Ecto neural progenitor cell (in vitro differentiated cells): ENCODE measurements around the gene TMED7.
"Not testable (repeated sequence)": the region's sequence is repeated elsewhere in the genome, so short reads cannot be mapped to it uniquely, and the experiment has no call there.

ENCODE experiments used
- DNase-seq: peaks from one replicate; pipeline ENCODE4 v3.0.0-alpha.2; 2018; ENCODE audit warnings: low spot score

TMED7 gene

DNA sequence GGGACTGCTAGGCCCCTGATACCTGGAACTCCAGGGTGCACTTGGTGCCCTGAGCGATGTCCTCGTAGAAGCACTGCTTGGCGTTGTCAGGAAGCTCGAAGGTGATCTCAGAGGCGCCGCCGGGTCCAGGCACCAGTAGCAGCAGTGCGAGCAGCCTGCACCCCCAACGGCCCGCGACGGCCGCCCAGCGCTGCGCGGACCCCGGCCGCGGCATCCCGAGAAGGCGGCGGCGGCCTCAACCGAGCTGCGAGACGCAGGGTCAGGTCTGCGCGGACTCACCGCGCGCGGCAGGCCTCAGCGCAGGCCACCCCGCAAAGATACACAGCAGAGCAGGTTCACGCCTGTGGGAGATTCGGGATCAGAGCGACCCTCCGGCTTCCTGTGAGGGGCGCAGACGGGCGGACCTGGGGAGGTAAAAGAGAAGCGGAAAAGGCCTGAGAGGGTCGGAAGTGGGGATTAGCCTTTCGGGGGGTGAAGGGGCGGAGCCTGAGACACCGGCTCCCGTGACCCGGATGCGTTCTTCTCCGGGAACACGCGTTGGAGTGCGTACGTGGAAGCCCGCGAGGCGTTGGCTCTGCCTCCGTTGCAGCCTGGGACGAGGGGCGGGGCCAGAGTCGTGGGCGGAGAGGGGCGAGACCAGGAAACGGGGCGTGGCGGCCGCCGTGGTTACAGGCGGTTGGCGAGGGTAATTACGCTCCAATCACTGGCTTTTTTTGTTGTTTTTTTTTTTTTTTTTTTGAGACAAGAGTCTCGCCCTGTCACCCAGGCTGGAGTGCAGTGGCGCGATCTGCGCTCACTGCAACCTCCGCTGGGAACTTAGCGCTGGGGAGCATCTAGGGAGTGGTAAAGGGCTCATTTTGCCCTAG, at the start of gene TMED7:
Gene TMED7 (minus strand): TSS at position 458 of the 866 bp plus-strand sequence. CDS start 244 bp downstream, at position 214.
- peak; percentile 97 for DNase-seq

DNA sequence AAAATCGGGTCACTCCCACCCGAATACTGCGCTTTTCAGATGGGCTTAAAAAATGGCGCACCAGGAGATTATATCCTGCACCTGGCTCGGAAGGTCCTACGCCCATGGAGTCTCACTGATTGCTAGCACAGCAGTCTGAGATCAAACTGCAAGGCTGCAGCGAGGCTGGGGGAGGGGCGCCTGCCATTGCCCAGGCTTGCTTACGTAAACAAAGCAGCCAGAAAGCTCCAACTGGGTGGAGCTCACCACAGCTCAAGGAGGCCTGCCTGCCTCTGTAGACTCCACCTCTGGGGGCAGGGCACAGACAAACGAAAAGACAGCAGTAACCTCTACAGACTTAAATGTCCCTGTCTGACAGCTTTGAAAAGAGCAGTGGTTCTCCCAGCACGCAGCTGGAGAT, 48.9 kb upstream of the TMED7 start:
- not testable (repeated sequence) for DNase-seq

DNA sequence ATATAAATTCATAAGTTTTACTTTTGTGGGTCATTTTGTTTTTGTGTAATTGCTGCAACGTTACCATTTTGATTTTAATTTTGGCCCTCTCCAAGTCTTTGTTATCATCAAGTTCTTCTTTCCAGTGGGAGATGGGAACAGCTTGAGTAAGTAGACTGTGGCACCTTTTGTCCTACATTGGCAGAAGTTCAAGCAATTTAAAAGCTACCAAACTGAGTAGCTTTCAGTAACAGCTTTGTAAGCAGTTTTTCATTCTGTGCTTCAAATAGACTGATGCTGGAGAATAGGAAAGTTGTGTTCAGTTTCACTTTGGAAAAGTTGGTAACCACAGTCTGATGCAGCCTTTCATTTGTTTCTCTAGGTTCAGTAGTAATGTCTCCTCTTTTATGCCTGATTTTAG, 47.8 kb upstream of the TMED7 start:
- DNase-seq, result no peak

DNA sequence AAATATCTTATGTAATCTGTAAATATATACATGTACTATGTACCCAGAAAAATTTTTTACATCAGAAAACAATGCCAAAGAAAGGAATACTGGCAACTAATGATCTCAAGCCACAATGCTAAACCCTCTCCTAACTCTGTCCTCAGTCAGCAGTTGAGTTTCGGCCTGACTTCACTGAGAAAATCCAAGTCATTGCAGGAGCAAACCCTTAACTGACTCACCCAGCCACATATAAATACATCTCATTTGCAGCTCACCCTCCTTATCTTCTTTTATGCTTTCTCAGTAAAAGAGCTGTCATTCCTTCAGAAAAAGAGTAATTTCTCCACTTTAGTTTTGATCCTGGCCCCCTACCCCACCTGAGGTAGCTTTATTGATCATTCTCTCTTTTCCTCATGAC, 46.1 kb upstream of the TMED7 start:
- DNase-seq, result no peak

DNA sequence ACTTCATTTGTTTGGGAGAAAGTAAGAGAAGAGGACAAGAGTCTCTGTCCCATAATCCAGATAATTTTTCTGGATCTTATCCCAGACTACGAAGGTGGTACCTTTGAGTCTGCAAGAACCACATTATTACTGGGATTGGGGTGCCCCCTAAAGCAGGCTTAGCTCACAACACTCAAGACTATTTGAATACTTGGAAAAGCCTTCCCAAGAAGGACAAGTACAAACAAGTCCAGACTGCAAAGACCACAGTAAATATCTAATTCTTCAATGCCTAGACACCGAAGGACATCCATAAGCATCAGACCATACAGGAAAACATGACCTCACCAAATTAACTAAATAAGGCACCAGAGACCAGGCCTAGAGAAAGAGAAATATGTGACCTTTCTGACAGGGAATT, 40.2 kb upstream of the TMED7 start:
- no peak for DNase-seq

DNA sequence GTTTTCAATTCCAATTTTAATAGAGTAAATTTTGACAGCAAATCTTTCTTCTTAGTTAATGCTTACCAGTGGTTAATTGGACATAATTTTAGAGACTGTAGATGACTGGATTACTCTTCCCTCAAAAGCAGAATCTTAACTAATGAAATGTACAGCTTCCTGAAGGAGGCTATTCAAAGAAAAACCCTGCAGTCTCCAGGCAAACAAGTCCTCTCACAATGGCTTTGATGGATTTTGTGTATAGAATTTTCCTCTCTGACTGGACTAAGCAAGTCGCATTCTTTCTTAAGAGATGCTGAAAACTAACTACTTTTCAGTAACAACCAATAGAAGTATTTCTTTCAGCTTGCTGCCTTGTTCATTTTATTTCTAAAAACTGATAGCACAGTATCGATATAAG, 35.7 kb upstream of the TMED7 start:
- DNase-seq, result no peak

DNA sequence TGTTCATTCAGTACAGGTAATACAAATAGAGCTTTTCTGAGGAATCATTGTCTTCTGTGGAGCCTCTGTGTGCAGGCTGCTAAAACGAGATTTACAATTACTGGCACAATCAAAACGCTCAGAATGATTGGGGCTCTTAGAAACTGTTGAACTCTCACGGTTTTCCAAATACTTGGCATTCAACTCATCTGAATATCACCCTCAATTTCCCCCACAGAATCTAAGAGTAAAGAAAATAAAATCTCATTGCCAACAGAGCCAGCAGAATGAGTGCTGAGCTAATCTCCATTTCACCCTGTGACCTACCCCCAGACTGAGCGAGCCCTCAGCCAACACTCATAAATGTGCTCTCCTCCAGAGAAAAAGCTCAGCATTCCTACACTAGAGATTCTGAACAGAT, 35.3 kb upstream of the TMED7 start:
- no peak for DNase-seq

DNA sequence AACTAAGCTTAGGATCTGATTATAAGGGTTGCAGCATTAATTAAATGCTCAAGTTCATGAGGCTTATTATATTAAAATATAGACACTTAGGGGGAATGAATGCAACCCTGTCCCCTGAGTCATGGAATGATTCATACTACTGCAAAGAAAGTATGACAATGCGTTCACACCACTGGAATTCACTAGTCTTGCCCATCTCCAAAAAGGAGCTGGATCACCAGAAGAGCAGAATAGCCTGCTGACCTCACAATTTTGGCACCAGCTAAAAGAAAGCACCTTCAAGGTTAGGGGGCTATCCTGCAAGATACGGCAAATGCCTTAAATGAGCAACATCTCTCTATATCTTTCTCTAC, 32.0 kb upstream of the TMED7 start:
- no peak for DNase-seq

DNA sequence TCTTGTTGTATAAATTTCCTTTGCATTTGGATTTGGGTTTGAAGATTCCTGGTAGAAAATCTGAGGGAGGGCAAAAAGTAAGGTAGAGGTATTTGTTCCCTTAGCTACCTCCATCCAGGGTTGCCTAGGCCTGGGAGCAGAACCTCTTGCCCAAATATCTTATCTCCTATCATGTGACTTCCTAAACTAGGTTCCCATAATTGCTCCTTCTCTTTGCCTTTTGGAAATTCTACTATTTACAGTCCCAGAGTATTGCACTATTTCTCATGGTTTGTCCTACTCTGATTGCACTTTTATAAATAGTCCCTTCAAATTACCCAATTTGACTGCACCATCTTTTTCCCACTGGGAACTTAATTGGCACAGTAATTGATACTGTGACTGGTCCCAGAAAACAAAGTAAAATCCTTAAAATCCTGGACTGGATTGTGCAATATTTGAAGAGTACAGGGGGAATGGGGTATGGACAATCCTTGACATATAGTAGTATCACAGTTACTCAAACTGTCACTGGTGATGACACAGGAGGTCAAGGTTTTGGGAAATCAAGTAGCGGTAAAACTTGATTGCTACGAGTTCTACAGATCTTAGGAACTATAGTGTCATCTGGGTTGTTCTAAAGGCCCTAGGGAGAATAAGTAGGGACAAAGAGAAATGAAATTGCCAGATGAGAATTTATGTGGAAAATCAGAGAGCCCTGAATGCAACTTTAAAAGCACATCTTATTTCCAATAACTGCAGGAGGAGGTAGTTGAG, 31.5 kb upstream of the TMED7 start:
- DNase-seq, result no peak

DNA sequence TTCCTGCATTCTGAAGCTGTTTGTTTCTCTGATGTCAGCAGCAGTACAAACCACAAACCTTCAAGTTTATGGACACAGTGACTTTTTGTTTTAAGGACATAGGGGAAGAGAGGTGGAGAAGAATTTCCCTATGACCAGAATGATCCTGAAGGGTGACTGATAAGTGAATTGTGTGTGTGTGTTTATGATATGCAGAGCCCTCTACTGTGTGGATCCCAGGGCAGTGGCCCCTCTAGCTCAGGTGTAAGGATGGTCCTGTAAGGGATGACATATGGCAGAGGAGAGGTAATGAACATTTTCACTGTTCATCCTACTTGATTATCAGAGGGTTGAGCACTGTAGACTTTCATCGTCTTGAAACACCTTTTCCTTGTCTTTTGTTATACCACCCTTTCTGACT, 30.6 kb upstream of the TMED7 start:
- no peak for DNase-seq

DNA sequence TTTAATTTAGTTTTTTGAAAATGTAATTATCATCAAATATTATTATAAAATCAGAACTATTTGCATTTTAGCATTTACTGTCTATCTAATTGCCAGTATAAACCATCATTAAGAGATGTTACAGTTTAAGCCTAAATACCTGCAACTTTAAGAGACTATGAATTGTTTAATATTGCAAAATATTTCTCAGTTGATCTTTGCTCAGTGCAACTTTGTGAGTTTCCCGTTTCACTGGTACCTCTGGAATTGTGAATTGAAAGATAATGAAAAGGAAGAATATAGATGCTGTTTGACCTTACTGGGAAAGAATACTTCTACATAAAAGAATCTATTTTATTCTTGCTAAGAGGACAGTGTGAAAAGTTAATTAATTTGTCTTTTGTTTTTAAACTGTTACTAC, 30.2 kb upstream of the TMED7 start:
- no peak for DNase-seq

DNA sequence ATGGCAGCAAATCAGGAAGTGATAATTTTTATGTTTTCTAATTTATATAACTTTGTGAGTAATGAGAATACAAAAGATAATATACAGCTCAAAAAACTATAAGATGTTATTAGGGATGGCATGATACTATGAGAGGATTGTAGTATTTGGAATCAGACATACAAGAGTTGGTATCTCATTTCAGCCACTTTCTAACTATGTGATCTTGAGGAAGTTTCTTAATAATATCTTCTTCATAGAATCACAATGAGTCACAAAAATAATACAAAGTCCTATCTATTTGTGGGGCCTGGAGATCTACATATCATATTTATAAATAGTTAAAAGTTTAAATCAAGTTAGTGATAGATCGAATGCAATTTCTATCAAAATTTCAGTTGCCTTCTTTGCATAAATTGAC, 23.7 kb upstream of the TMED7 start:
- no peak for DNase-seq

DNA sequence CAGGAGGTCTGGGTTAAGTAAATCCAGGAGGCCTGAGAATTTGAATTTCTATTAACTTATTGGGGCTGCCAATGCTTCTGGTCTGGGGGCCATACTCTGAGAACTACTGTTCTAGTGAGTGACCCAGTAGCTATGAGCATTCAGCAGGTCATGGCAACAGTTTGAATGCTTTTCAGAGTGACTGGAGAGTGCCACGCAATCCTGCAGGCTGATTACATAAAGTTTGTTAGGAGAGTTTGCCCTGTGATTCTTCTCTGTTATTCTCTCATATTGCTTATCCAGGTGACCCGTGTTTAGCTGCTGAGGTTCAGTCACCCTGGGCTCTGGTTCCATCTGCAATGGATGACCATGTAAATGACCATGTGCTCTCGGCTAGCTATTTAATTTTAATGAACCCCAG, 22.2 kb upstream of the TMED7 start:
- DNase-seq, result no peak

DNA sequence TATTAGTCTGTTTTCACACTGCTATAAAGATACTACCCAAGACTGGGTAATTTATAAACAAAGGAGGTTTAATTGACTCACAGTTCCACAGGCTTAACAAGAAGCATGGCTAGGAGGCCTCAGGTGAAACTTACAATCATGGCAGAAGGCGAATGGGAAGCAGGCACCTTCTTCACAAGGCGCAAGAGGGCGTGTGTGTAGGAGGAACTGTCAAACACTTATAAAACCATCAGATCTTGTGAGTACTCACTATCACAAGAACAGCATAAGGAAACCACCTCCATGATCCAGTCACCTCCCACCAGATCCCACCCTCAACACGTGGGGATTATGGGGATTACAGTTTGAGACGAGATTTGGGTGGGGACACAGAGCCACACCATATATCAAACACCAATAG, 19.6 kb upstream of the TMED7 start:
- DNase-seq, result not testable (repeated sequence)

DNA sequence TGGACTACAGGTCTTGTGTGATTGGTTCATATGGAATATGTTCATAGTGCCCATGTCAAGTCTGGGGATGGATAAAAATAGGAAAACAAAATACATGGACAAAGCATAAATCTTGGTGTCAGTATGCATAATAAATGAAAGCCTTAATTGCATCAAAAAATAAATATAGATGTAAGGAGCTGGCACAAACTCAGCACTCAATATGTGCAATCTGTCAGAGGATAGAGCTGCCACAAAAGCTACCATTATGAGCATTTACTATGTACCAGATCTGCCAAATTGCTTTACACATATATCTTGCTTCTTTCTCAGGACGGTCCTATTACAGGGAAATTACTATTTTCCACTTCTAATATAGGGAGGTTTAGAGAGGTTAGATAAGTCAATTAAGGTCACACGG, 18.2 kb upstream of the TMED7 start:
- DNase-seq, result no peak

DNA sequence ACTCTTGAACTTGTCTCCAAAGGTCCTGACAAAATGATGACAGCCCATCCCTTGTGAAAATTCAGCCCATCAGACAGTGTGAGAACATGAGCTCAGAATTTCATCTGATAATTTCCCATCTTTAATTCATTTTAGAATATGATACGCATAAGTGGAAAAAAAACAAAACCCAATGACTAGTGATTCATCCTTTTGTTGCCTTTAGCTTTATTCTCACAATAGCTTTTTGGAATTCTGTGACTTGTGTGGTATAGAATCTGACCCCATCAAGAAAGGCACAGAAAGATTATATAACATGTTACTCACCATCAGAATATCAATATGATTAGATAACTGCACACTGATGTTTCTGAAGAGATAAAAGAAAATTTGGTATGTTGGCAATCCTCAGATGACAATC, 16.1 kb upstream of the TMED7 start:
- DNase-seq, result no peak

DNA sequence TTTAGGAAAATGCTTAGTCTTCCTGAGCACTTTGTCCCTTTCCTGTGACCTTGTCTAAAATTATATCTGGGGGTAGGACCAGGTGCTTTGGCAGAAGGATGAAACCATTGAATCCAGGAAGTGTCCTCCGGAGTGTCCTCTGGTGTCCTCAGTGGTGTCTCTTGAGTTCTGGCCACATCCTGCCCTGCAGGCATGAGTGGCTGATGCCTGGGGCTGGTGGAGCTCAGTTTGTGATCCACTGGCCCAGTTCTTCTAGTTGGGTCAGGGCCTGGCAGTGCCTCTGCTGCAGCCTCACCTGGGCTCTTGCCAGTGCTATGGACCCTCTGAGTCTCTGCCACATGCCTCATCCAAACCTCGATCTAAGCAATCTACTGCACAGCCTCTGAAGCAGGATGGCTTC, 14.4 kb upstream of the TMED7 start:
- DNase-seq, result no peak

DNA sequence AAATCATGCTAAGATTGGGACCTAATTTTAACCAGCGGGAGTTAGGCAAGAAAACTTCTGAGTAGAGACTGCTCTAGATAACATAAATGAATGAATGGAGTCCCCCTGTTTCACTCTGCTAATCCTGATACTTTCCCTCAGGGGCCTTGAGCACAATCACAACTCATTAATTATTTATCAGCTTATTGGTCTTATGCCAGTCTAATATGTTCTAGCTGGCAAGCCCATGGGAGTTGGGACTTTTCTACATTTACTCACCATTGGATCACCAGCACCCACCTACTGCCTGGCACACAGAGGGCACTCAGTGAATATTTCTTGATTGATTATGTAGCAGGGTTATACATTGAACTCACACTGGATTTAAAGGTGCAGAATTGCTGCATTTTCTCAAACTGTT, 13.5 kb upstream of the TMED7 start:
- no peak for DNase-seq

DNA sequence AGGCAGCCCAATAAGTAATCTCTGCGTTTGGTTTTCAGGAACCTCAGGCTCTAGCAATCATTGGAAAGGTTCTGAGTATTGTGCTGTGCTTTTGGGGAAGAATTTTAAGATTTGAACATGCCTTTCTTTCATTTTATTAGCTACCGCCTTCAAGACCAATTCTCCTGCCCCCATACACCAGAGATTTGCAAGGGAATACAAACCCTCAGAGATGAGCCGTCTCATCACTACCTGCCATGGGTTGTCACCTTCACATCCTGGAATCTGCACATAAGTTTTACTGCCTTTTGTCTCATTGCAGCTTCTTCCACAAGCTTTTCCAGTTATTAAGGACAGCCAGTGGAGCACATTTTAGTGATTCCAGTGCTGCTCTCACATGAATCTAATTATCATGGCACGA, 11.7 kb upstream of the TMED7 start:
- no peak for DNase-seq

DNA sequence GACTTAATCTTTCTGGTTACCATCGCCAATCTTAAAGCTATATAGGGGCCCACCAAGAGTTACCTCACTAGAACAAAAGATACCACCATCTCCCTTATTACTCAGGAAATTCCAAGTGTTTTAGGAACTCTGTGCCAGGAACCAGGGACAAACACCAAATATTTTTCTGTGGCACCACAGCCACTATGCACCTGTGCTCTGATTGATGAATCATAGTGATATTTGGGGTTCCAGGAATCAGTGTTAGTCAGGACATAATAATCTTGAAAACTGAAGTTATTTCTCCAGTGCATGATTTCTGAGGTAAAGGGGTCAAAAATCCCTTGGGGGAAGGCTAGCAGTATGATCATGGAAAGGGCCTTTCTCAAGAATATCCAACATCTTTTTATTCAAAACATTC, 10.2 kb upstream of the TMED7 start:
- no peak for DNase-seq

DNA sequence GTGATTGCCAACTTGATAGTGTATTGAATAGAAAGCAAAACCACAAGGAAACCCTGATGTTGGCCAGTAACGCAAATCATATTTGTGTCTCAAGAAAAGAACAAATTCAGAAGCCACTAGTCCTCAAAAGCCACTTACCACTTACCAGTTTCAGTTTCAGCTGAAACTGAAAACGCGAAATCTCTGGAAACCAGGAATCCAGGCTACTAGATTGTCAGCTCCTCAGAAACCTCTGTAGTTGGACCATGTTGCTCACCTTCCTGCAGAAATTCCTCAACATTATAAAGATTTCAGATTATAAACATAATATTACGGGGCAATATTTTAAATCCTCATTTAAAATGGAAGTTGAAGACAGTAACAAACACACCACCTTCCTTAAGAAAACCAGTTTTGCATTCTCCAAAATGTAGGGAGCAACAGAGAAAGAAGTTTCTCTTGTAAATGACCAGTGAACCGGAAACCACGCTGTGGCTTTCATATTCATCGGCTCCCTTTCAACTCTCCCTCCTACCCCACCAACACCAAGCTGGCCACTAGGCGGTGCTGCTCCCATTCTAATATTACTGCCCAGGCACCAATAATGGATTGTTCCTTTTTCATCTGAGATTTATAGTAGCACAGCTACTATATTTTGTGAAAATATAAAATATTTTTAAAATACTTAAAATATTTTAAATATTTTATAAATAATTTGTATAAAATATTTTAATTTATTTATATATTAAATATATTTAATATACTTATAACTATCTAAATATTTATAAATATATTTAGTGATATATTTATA, 8.7 kb upstream of the TMED7 start:
- DNase-seq, result peak; percentile 85

DNA sequence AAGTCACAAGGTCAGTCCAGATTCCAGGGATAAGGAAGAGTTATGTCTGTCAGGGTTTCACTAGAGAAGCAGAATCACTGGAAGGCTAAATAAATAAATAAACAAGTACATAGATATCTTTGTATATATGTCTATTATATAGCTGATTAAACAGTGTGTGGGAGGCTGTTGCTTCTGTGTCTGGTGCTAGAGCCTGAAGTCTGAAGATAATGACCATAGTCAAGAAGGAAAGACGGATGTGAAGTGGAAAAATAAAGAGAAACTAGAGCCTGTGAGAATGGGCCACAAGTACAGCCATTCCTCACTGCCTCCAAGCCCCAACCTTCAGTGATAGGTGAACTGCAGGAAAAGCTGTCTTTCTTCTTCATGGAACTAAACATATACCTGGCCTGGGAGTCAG, 4.1 kb upstream of the TMED7 start:
- no peak for DNase-seq
